Peyer's patch (tissue), 4 donors: ENCODE measurements around the gene EPG5. TPM values are rescaled to one million over a fixed set of nuclear protein-coding genes. Genes with fewer than 3 reads are reported as not detected.
"Not testable (repeated sequence)": the region's sequence is repeated elsewhere in the genome, so short reads cannot be mapped to it uniquely, and the experiment has no call there.

ENCODE experiments used
- DNase-seq, 3 donors: peaks; one replicate each; pipeline ENCODE4 v3.0.0-alpha.2; 2017 to 2019
- H3K27ac ChIP-seq, 4 donors: fragments of 200-600 bp; sonication (generic); one replicate each; pipeline ENCODE4 v1.5.1; 2016 to 2019
- H3K27me3 ChIP-seq, 2 donors: fragments of 200-600 bp; sonication (generic); one replicate each; pipeline ENCODE4 v1.5.1; 2019
- H3K36me3 ChIP-seq, 3 donors: fragments of 200-600 bp; sonication (generic); one replicate each; pipeline ENCODE4 v1.5.1; 2016 to 2019
- H3K4me1 ChIP-seq, 4 donors: fragments of 200-600 bp; sonication (generic); one replicate each; pipeline ENCODE4 v1.5.1; 2016 to 2019
- H3K4me3 ChIP-seq, 4 donors: fragments of 200-600 bp; sonication (generic); 1 replicate in 3 of 4; 2 replicates in 1 of 4; pipeline ENCODE4 v1.5.1; 2016 to 2019; ENCODE audit warnings: mild to moderate bottlenecking in 1 of 4
- H3K9me3 ChIP-seq, 4 donors: fragments of 200-600 bp; sonication (generic); one replicate each; pipeline ENCODE4 v1.5.1; 2016 to 2019; ENCODE audit warnings: mild to moderate bottlenecking in 1 of 4
- CTCF ChIP-seq, 6 experiments: fragments of 450-650 bp in 4 of 6; fragments of 200-600 bp in 2 of 6; sonication (generic) in 1 of 6; IDR thresholded peaks; one replicate each; pipeline ENCODE4 v1.5.1; 2017 to 2019; ENCODE audit warnings: antibody characterized with exemption in 6 of 6, mild to moderate bottlenecking in 3 of 6, moderate library complexity in 1 of 6
- POLR2A ChIP-seq, 2 donors: fragments of 450-650 bp; IDR thresholded peaks; one replicate each; pipeline ENCODE4 v1.5.1; 2017; ENCODE audit warnings: antibody characterized with exemption in 2 of 2, mild to moderate bottlenecking in 2 of 2, moderate library complexity in 2 of 2
- total RNA-seq, 4 donors: library from RNA; depleted of rRNA; stranded (reverse); fragments of >200 nt; gene quantifications; one replicate each; pipeline ENCODE4 v1.1.0, GENCODE V29; 2016

The EPG5 gene
- total RNA-seq, 4 donors from 2014 or later: 27.7 to 61.1 (median 33.3) TPM

GRCh38 chr18:45821026-45821425, 146.1 kb downstream of the EPG5 start:
- DNase-seq: no peak

GRCh38 chr18:45820106-45820745, 146.9 kb downstream of the EPG5 start:
- H3K36me3 ChIP-seq: no peaks in the 10 kb centered on the region
- DNase-seq: no peak
- H3K4me1 ChIP-seq: no peaks in the 10 kb centered on the region
- no peaks in the 10 kb centered on the region for H3K9me3 ChIP-seq
- TF ChIP-seq POLR2A (IDR thresholded peaks at IDR 0.05): no peak
- TF ChIP-seq CTCF (IDR thresholded peaks at IDR 0.05): no peak
- no peaks in the 10 kb centered on the region for H3K27me3 ChIP-seq
- H3K27ac ChIP-seq: no peak overlapping the region
- H3K4me3 ChIP-seq: no peak overlapping the region

More at GRCh38 chr18:45821026-45821425, 146.1 kb downstream of the EPG5 start:
- H3K36me3 ChIP-seq: no peaks in the 10 kb centered on the region
- H3K27ac ChIP-seq: no peak overlapping the region
- no peak overlapping the region for H3K4me3 ChIP-seq
- H3K27me3 ChIP-seq: no peaks in the 10 kb centered on the region
- H3K9me3 ChIP-seq: no peaks in the 10 kb centered on the region
- no peak for TF ChIP-seq CTCF (IDR thresholded peaks at IDR 0.05)
- TF ChIP-seq POLR2A (IDR thresholded peaks at IDR 0.05): no peak
- no peaks in the 10 kb centered on the region for H3K4me1 ChIP-seq

GRCh38 chr18:45818765-45819164, 148.4 kb downstream of the EPG5 start:
- not testable (repeated sequence) for H3K27ac ChIP-seq, DNase-seq, H3K36me3 ChIP-seq, H3K4me1 ChIP-seq, H3K4me3 ChIP-seq, H3K27me3 ChIP-seq, H3K9me3 ChIP-seq

GRCh38 chr18:45817543-45817942, 149.6 kb downstream of the EPG5 start:
- Histone ChIP-seq H3K27me3 (no peaks in the 10 kb centered on the region), H3K27ac (no peak overlapping the region), H3K36me3 (no peaks in the 10 kb centered on the region), H3K4me1 (no peaks in the 10 kb centered on the region), H3K4me3 (no peak overlapping the region), H3K9me3 (no peaks in the 10 kb centered on the region)
- DNase-seq: no peak
- no peak for TF ChIP-seq CTCF (IDR thresholded peaks at IDR 0.05)
- no peak for TF ChIP-seq POLR2A (IDR thresholded peaks at IDR 0.05)

GRCh38 chr18:45814733-45815132, 152.4 kb downstream of the EPG5 start:
- H3K27ac ChIP-seq, H3K4me3 ChIP-seq, H3K9me3 ChIP-seq, H3K4me1 ChIP-seq, H3K36me3 ChIP-seq, DNase-seq, H3K27me3 ChIP-seq: not testable (repeated sequence)

GRCh38 chr18:45807144-45807543, 160.0 kb downstream of the EPG5 start:
- peak in 4 of 6 experiments; percentile 17 to 37 (median 25) for TF ChIP-seq CTCF (IDR thresholded peaks at IDR 0.05)
- not testable (repeated sequence) for H3K9me3 ChIP-seq

GRCh38 chr18:45806226-45806625, 160.9 kb downstream of the EPG5 start:
- H3K27me3 ChIP-seq: no peaks in the 10 kb centered on the region
- H3K36me3 ChIP-seq: no peaks in the 10 kb centered on the region
- no peaks in the 10 kb centered on the region for H3K4me1 ChIP-seq
- no peak overlapping the region for H3K4me3 ChIP-seq
- no peak for TF ChIP-seq POLR2A (IDR thresholded peaks at IDR 0.05)
- no peak for TF ChIP-seq CTCF (IDR thresholded peaks at IDR 0.05)
- DNase-seq: no peak
- peaks cover 0 to 6% (median 0%) of the 10 kb centered on the region in 4 donors for H3K9me3 ChIP-seq
- no peak overlapping the region for H3K27ac ChIP-seq

More at GRCh38 chr18:45807144-45807543, 160.0 kb downstream of the EPG5 start:
- not testable (repeated sequence) for H3K36me3 ChIP-seq, H3K27ac ChIP-seq, H3K27me3 ChIP-seq, H3K4me1 ChIP-seq, H3K4me3 ChIP-seq
- peak in 2 of 3 donors; percentile 64 to 71 for DNase-seq
